GM12874 (cell line): Measurements from ENCODE around the gene SSH3.

Experiments used
- TF ChIP-seq, protein P1 (sequence below): IDR thresholded peaks from 2 replicates; pipeline ENCODE4 v1.5.1; 2011; ENCODE audit warnings: low read depth, mild to moderate bottlenecking, control low read depth, low read length, moderate library complexity; ENCODE audit not compliant: insufficient read depth

SSH3 gene

DNA sequence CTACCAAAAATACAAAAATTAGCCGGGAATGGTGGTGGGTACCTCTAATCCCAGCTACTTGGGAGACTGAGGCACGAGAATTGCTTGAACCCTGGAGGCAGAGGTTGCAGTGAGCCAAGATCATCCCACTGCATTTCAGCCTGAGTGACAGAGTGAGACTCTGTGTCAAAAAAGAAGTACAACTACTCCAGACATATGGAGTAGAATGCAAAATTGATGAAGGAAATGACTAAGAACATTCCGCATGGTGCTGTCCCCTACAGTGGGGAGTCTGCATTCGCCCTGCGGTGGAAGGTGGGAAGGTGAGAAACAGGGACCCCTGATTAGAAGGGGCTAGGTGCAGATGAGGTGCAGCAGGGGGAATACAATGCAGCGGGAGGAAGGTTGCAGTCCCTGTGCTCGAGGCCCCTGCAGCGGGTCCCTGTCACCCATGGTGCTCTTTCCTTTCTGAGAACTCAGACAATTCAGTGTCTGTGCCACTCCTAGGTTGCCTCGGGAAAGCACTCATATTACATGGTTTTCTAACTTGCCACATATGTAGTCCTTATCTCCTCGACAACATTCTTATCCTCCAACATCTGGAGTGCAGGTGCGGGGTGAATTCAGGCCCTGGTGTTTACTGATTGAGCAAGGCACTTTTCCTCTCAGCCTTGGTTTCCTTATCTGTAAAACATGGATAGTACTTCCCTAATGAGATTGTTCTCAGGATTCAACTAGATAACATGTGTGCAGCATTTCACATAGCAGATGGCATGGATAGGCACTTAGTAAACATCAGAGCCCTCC lies 44.8 kb downstream of the SSH3 start:
- TF ChIP-seq, protein P1, sequence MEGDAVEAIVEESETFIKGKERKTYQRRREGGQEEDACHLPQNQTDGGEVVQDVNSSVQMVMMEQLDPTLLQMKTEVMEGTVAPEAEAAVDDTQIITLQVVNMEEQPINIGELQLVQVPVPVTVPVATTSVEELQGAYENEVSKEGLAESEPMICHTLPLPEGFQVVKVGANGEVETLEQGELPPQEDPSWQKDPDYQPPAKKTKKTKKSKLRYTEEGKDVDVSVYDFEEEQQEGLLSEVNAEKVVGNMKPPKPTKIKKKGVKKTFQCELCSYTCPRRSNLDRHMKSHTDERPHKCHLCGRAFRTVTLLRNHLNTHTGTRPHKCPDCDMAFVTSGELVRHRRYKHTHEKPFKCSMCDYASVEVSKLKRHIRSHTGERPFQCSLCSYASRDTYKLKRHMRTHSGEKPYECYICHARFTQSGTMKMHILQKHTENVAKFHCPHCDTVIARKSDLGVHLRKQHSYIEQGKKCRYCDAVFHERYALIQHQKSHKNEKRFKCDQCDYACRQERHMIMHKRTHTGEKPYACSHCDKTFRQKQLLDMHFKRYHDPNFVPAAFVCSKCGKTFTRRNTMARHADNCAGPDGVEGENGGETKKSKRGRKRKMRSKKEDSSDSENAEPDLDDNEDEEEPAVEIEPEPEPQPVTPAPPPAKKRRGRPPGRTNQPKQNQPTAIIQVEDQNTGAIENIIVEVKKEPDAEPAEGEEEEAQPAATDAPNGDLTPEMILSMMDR: no peak

DNA sequence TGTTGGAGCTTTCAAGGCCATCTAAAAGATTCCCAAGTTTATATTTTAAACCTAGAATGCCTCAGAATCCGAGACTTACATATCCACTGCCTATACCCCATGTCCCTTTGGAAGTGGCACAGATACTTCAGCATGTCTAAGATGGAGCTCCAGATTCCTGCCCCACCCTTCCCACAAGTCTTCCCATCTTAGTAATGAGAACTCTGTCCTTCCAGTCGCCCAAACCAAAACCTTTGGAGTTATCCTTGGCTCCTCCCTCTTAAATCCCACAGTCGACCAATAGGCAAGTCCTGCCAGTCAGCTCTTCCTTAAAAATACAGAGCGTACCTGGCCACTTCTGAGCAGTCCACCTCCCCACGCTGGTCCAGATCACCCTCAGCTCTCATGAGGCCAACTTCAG lies 45.7 kb downstream of the SSH3 start:
- TF ChIP-seq, protein P1: no peak

DNA sequence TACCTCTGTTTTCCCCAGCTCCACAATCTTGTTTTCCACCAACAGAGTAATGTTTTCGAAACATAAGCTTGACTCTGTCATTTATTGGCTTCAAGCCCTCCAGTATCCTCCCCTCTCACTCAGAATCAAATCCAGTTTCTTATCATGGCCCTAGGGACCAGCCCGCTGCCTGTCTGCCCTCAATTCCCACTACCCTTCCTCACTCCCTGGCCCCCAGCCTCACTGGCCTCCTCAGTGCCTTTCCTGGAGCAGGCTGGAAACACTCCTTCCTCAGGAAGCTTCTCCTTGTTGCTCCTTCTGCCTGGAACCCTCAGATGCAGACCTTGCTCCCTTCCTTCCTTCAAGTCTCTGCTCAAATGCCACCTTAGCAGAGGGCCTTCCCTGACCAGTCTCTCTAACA lies 46.1 kb downstream of the SSH3 start:
- TF ChIP-seq, protein P1: no peak

DNA sequence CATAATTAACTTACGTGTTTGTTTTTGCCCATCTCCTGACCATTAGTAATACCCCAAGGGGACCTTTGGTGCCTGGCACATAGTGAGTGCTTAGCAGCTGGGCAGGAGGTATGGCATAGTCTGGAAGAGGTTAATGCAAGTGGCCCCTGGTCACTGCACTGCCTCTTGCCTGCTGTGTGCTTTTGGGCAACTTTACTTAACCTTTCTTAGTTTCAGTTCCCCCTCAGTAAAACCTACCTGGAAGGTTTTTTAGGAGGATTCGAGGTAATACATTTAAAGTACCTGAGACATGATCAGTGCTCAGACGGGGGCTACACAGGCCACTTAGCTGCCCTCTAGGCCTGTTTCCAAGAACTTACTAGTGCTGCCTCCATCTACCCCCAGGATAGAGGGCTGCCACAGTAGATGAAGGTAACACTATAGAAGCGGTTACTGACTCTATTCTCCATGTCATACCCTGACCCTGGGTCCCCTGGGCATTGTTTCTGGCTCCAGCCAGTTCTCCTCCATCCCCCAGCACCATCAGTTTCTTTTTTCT lies 46.7 kb downstream of the SSH3 start:
- TF ChIP-seq, protein P1: no peak

DNA sequence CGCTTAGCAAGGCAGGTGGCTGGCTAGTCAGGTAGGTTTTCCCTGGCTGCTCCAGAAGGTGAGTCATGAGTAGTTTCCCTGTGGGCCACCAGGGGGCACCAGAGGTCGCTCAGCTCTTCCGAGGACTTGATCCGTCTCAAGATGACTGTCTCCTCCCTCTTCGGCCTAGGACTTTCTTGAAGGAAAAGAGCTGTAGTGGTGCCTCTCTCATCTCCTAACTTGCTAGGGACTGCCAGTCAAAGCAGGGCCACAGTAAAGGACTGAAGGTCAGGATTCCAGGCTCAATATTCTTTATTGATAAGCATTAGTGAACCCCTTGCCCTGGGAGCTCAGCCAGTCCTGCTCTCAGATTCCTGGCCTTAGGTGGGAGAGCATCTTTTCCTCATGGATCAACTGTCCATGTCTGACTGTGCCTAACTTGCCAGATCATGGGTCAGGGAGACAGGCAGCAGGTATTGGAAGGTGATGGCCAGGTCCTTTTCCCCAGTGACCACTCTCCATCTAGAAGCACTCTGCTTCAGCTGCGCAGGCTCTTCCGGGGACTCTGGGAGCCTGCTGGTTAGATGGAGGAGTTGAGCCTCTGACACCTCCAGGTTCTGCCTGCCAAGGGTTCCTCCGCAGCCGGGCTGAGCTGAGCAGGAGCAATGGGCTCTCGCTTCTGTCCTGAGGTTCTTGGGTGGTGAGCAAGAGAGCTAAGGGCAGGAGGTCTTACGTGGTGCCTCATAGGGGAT lies 48.1 kb downstream of the SSH3 start:
- TF ChIP-seq, protein P1: peak; percentile 94

DNA sequence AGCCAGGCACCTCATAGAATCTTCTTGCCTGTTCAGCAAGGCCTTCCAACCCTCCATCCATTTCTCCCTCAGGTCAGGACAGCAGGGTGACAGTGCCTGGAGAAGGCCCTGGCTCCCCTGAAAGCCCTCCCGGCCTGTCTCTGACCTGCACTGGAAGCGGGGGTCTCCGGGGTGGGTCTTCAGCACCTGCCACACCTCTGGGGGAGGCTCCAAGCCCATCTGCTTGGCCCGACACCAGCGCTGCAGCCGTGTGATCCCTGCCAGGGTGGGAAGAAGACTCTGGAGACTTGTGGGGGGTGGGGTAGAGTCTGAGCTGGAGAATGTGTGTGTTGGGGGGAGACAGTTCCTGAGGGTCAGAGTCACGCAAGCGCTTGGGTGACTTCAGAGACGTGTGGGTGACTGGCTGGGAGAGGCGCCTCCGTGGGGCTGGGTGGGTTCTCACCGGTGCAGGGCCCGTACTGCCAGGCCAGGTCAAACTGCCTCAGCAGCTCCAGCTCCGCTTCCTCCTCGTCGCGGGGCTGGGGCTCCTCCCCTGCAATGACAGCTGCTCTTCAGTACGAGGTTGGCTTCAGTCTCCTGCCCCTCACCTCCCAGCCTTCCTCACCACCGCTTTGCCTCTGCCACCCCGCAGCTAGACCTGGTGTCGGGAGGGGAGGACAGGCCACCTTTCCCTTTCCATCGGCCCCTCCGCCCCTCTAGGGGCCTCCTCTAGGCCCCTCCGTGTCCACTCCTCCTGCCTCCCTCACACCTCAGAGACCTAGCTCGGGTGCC lies 49.4 kb downstream of the SSH3 start:
- TF ChIP-seq, protein P1: no peak
